Spleen (tissue), 11 donors: ENCODE measurements around the gene IPMK. TPM values are rescaled to one million over a fixed set of nuclear protein-coding genes. Genes with fewer than 3 reads are reported as not detected.
"Not testable (repeated sequence)": the region's sequence is repeated elsewhere in the genome, so short reads cannot be mapped to it uniquely, and the experiment has no call there.

Source experiments
- DNase-seq: peaks from one replicate; pipeline ENCODE4 v3.0.0-alpha.2; 2020
- H3K27ac ChIP-seq, 8 donors: fragments of 200-600 bp; sonication (generic) in 7 of 8; 1 replicate in 4 of 8; 2 replicates in 4 of 8; pipeline versions ENCODE4 v1.5.0 to v1.8.0; 2016 to 2021; ENCODE audit warnings: inconsistent platforms in 4 of 8, mild to moderate bottlenecking in 4 of 8, moderate library complexity in 1 of 8
- H3K27me3 ChIP-seq, 7 donors: fragments of 200-600 bp; sonication (generic) in 6 of 7; replicated peaks in 1 of 7; 1 replicate in 4 of 7; 2 replicates in 3 of 7; pipeline versions ENCODE4 v1.5.0 to v1.8.0; 2016 to 2021; ENCODE audit warnings: inconsistent platforms in 3 of 7, mild to moderate bottlenecking in 1 of 7
- H3K36me3 ChIP-seq, 6 donors: fragments of 200-600 bp; sonication (generic) in 5 of 6; 1 replicate in 4 of 6; 2 replicates in 2 of 6; pipeline versions ENCODE4 v1.5.0 to v1.8.0; 2016 to 2021; ENCODE audit warnings: inconsistent platforms in 2 of 6
- H3K4me1 ChIP-seq, 6 donors: fragments of 200-600 bp; sonication (generic) in 5 of 6; 1 replicate in 3 of 6; 2 replicates in 3 of 6; pipeline versions ENCODE4 v1.5.0 to v1.8.0; 2016 to 2021; ENCODE audit warnings: inconsistent platforms in 3 of 6
- H3K4me3 ChIP-seq, 8 donors: fragments of 200-600 bp; sonication (generic) in 7 of 8; 1 replicate in 4 of 8; 2 replicates in 4 of 8; pipeline versions ENCODE4 v1.5.0 to v1.8.0; 2016 to 2021; ENCODE audit warnings: inconsistent platforms in 4 of 8, mild to moderate bottlenecking in 4 of 8, moderate library complexity in 2 of 8
- H3K9me3 ChIP-seq, 8 donors: fragments of 200-600 bp; sonication (generic) in 7 of 8; 1 replicate in 4 of 8; 2 replicates in 4 of 8; pipeline versions ENCODE4 v1.5.0 to v1.8.0; 2016 to 2021; ENCODE audit warnings: inconsistent platforms in 4 of 8
- CTCF ChIP-seq, 11 experiments: fragments of 200-600 bp in 7 of 11; fragments of 450-650 bp in 4 of 11; sonication (generic) in 4 of 11; IDR thresholded peaks in 8 of 11; conservative IDR thresholded peaks in 3 of 11; 1 replicate in 7 of 11; 2 replicates in 4 of 11; pipeline versions ENCODE4 v1.4.0 to v1.8.0; 2016 to 2021; ENCODE audit warnings: antibody characterized with exemption in 11 of 11, inconsistent platforms in 4 of 11, mild to moderate bottlenecking in 1 of 11
- POLR2A ChIP-seq, 3 donors: fragments of 450-650 bp; IDR thresholded peaks; one replicate each; pipeline ENCODE4 v1.5.1; 2017; ENCODE audit warnings: antibody characterized with exemption in 3 of 3, mild to moderate bottlenecking in 1 of 3
- POLR2AphosphoS5 ChIP-seq, 3 donors: sonication (generic); formaldehyde crosslinking; IDR thresholded peaks; one replicate each; pipeline ENCODE4 v1.5.1; 2017; ENCODE audit warnings: antibody characterized with exemption in 3 of 3
- WGBS, 5 donors: extraction: QIAGEN DNeasy Blood & Tissue Kit in 3 of 5; methylation state at CpG; one replicate each; pipeline versions ENCODE4 v1.1.5 to v1.1.7; 2013 to 2018; 5-methylcytosine and 5-hydroxymethylcytosine counted together
- intact Hi-C: fragments of 100-400 bp; cut with DNase I; formaldehyde crosslinking; loops from one replicate; pipeline ENCODE4 v1.15.0; 2023; ENCODE audit warnings: low total_unique reads
- polyA plus RNA-seq, 3 donors: library from polyadenylated mRNA; stranded (reverse); fragments of 200-250 nt; gene quantifications; one replicate each; pipeline ENCODE4 v1.2.1, GENCODE V29; 2013
- total RNA-seq, 7 donors: library from RNA; depleted of rRNA in 3 of 7; stranded (reverse); fragments of >200 nt in 3 of 7; fragmentation: NEBNext Ultra II Directional in 4 of 7; extraction: Animal tissue kit (Norgen Biotek cat#: 25700) in 4 of 7; gene quantifications; one replicate each; pipeline versions ENCODE4 v1.1.0 to v1.2.1, GENCODE V29; 2016 to 2021
- donor health status: healthy with polysubstance abuse.
- donor health status: DM: no; HTN: no; CAD: no; lungs with moderate emphysema.
- donor health status: DM: no; HTN: no; CAD: no.
- donor health status: Bipolar disorder and iron deficiency.
- donor health status: healthy.
- donor health status: DM: no; HTN: no; CAD: no.
- donor health status: DM: yes; HTN: yes; CAD: no.

IPMK gene
- total and polyA plus RNA-seq, 10 donors, result 2.9 to 17.2 (median 13.3) TPM

- peak overlapping the region in 6 of 8 donors; percentile 97 to 99 (median 98) for H3K27ac ChIP-seq
- WGBS, 5 donors, result 33 to 38% (median 36%) methylated on average over 5 of the region's 5 CpGs
- peak overlapping the region in 2 of 8 donors; percentile 68 to 88 for H3K4me3 ChIP-seq
- intact Hi-C loops, result no loop called here
- TF ChIP-seq POLR2A (IDR thresholded peaks at IDR 0.05) (no peak), CTCF (IDR thresholded peaks at IDR 0.05 in 8 of 11, conservative IDR thresholded peaks at IDR 0.05 in 3 of 11) (no peak)
- no peak for DNase-seq
- no peaks in the 10 kb centered on the region for H3K9me3 ChIP-seq
- H3K36me3 ChIP-seq, result no peaks in the 10 kb centered on the region
- peaks cover 4 to 84% (median 39%) of the 10 kb centered on the region in 6 donors for H3K4me1 ChIP-seq
- H3K27me3 ChIP-seq, result no peaks in the 10 kb centered on the region
Measured at GRCh38 chr10:58264780-58265179, 2.9 kb downstream of the IPMK start.

DNA sequence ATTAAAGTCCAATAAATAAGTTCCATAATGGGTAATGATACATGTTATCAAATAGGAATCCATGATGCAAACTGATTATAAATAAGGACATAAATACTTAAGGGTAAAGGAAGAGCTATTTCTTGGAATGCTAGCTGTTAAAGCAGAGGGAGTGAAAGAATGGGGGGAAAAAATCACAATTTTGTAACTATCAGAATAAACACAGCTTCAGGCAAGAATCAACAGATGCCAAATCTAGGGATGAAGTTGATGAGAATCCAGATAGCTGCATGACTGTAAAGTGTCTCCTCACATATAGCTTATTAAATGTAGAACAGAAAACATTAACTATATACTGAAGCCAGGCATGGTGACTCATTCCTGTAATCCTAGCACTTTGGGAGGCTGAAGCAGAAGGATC, 4.9 kb downstream of the IPMK start:
- H3K4me3 ChIP-seq, result no peak overlapping the region
- intact Hi-C loops, result no loop called here
- TF ChIP-seq POLR2AphosphoS5 (IDR thresholded peaks at IDR 0.05) (no peak), POLR2A (IDR thresholded peaks at IDR 0.05) (no peak), CTCF (IDR thresholded peaks at IDR 0.05 in 8 of 11, conservative IDR thresholded peaks at IDR 0.05 in 3 of 11) (no peak)
- peaks cover 3 to 76% (median 35%) of the 10 kb centered on the region in 6 donors for H3K4me1 ChIP-seq
- H3K27ac ChIP-seq, result peak overlapping the region in 1 of 8 donors; percentile 1
- no peaks in the 10 kb centered on the region for H3K9me3 ChIP-seq
- DNase-seq, result no peak
- H3K27me3 ChIP-seq, result no peaks in the 10 kb centered on the region
- H3K36me3 ChIP-seq, result peaks cover 0 to 5% (median 0%) of the 10 kb centered on the region in 6 donors

- Histone ChIP-seq H3K27ac (no peak overlapping the region), H3K9me3 (no peaks in the 10 kb centered on the region), H3K27me3 (no peaks in the 10 kb centered on the region), H3K4me3 (no peak overlapping the region), H3K4me1 (peaks cover 3 to 59% (median 24%) of the 10 kb centered on the region in 6 donors), H3K36me3 (peaks cover 0 to 13% (median 0%) of the 10 kb centered on the region in 6 donors)
- intact Hi-C loops, result no loop called here
- TF ChIP-seq POLR2A (IDR thresholded peaks at IDR 0.05) (no peak), CTCF (IDR thresholded peaks at IDR 0.05 in 8 of 11, conservative IDR thresholded peaks at IDR 0.05 in 3 of 11) (no peak), POLR2AphosphoS5 (IDR thresholded peaks at IDR 0.05) (no peak)
- no peak for DNase-seq
Measured at GRCh38 chr10:58260334-58260733, 7.4 kb downstream of the IPMK start.

GRCh38 chr10:58258977-58259692, 8.6 kb downstream of the IPMK start:
- Histone ChIP-seq H3K4me3 (no peak overlapping the region), H3K36me3 (peaks cover 0 to 13% (median 0%) of the 10 kb centered on the region in 6 donors), H3K27ac (no peak overlapping the region), H3K9me3 (no peaks in the 10 kb centered on the region), H3K4me1 (peaks cover 3 to 47% (median 12%) of the 10 kb centered on the region in 6 donors), H3K27me3 (no peaks in the 10 kb centered on the region)
- WGBS, 5 donors, result 92 to 96% (median 95%) methylated on average over 4 of the region's 4 CpGs
- TF ChIP-seq CTCF (IDR thresholded peaks at IDR 0.05 in 8 of 11, conservative IDR thresholded peaks at IDR 0.05 in 3 of 11) (no peak), POLR2AphosphoS5 (IDR thresholded peaks at IDR 0.05) (no peak), POLR2A (IDR thresholded peaks at IDR 0.05) (no peak)
- DNase-seq, result no peak
- intact Hi-C loops, result no loop called here

DNA sequence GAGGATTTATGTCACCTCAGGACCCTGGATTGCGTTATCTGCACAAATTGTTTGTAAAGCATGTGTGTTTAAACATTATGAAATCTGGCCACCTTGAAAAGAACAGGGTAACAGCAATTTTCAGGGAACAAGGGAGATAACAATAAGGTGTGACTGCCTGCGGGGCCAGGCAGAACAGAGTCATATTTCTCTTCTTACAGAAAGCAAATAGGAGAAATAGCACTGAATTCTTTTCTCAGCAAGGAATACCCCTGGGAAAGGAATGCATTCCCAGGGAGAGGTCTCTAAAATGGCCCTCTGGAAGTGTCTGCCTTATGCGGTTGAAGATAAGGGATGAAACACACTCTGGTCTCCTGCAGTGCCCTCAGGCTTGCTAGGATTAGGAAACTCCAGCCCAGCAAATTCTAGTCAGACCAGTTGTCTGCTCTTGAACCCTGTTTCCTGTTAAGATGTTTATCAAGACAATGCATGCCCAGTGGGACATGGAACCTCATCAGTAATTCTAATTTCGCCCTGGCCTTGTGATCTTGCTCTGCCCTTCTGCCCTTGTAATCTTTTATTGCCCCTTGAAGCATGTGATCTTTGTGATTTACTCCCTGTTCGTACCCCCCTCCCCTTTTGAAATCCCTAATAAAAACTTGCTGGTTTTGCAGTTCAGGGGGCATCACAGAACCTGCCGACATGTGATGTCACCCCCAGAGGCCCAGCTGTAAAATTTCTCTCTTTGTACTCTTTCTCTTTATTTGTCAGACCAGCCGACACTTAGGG, 11.5 kb downstream of the IPMK start:
- peaks cover 0 to 13% (median 0%) of the 10 kb centered on the region in 6 donors for H3K36me3 ChIP-seq
- intact Hi-C loops, H3K27me3 ChIP-seq, H3K4me3 ChIP-seq, H3K27ac ChIP-seq, DNase-seq: not testable (repeated sequence)
- WGBS, 5 donors, result 93 to 99% (median 93%) methylated on average over 7 of the region's 7 CpGs
- H3K4me1 ChIP-seq, result peaks cover 0 to 19% (median 3%) of the 10 kb centered on the region in 6 donors
- peaks cover 0 to 13% (median 5%) of the 10 kb centered on the region in 8 donors for H3K9me3 ChIP-seq
